Measurements from ENCODE around the gene SKIC8.
A peak's percentile ranks its signal among the peaks of the same experiment; 100 is the strongest.
"Not testable (repeated sequence)": the region's sequence is repeated elsewhere in the genome, so short reads cannot be mapped to it uniquely, and the experiment has no call there.

The SKIC8 gene

GRCh38 chr15:78251136-78251535 lies 48.3 kb downstream of the SKIC8 start:
- DNase-seq (ENCODE audit: low spot score), result no peak

GRCh38 chr15:78249131-78249530 lies 50.3 kb downstream of the SKIC8 start:
- DNase-seq (ENCODE audit: low spot score), result no peak

DNA sequence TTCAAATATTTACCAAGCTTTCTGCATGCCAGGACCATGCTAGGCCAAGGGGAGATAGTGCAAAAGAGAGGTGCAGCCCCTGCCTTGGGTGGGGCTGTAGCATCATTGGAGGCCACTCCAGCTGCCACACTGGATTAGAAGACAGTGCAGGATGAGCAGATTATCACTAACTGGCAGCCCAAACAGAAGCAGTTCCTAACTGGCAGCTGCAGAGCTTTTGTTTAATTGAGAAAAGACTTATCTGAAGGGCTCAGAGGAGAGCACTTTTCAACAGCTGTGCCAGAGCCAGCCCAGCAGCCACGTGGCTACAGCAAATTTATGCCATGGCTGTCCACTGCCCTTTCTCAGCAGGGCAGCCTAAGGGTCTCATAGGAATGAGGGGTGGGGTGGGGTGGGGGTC lies 51.5 kb downstream of the SKIC8 start:
- DNase-seq (ENCODE audit: low spot score), result no peak

- DNase-seq (ENCODE audit: low spot score), result not testable (repeated sequence)
Measured at GRCh38 chr15:78245976-78246620, 53.3 kb downstream of the SKIC8 start.

- not testable (repeated sequence) for DNase-seq (ENCODE audit: low spot score)
Measured at GRCh38 chr15:78245392-78245791, 54.0 kb downstream of the SKIC8 start.

- no peak for DNase-seq (ENCODE audit: low spot score)
Measured at GRCh38 chr15:78244893-78245292, 54.5 kb downstream of the SKIC8 start.

DNA sequence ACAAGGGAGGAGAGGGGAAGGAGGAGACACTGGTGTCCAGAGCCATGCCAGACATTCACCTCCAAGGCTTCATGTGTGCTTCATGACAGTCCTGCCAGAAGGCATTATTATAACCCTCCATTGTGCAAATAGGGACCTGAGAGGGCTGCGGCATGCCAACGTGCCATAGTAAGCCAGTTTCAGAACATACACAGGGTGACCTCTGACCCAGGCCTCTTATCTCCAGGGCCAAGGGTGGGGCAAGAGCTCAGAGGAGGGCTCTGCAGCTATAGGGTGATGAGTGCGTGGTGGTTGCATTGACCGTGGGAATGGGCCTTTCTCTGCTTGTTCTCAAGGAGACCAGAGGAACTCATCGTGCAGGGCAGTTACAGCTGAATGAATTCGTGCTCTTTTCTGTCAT lies 55.3 kb downstream of the SKIC8 start:
- DNase-seq (ENCODE audit: low spot score), result no peak

- peak; percentile 70 for DNase-seq (ENCODE audit: low spot score)
Measured at GRCh38 chr15:78243491-78243941, 55.9 kb downstream of the SKIC8 start.

DNA sequence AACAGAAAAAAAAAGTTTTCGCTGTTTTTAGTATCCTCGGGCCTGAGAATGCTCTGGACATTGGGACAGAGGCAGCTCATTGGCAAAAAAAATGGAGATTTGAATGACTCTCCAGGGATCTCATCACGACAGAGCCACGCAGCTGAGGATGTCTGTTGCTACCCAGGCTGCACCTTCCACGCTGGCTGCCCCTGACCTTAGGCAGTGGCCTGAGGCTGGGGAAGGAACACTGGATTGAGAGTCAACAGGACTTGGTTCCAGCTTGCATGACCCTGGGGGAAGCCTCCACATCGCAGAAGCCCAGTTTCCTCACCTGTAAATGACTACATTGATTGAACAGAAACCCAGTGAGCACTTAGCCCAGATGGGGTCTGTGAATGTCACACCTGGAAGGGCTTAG lies 56.4 kb downstream of the SKIC8 start:
- no peak for DNase-seq (ENCODE audit: low spot score)

GRCh38 chr15:78242128-78242527 lies 57.3 kb downstream of the SKIC8 start:
- no peak for DNase-seq (ENCODE audit: low spot score)

- peak; percentile 91 for DNase-seq (ENCODE audit: low spot score)
Measured at GRCh38 chr15:78241017-78241416, 58.4 kb downstream of the SKIC8 start.

- no peak for DNase-seq (ENCODE audit: low spot score)
Measured at GRCh38 chr15:78239811-78240210, 59.6 kb downstream of the SKIC8 start.

GRCh38 chr15:78237146-78237545 lies 62.3 kb downstream of the SKIC8 start:
- no peak for DNase-seq (ENCODE audit: low spot score)

DNA sequence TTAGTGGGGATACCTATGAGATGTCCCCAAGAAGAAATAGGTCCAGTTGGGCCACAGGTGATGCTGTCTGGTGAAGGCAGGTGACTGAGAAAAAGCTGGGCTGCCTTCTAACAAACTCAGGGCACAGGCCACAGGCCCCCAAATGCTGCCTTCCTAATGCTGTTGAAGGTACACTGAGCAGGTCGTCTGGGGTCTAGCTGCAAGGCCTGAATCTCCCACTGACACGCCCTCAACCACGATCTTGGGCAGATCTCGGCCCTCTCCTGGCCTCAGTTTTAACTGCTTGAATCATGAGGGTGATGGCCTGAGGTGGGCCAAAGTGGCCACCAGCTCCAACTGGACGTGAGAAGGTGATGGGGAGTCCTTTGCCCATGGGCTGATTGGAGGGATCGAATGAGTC lies 62.9 kb downstream of the SKIC8 start:
- no peak for DNase-seq (ENCODE audit: low spot score)

DNA sequence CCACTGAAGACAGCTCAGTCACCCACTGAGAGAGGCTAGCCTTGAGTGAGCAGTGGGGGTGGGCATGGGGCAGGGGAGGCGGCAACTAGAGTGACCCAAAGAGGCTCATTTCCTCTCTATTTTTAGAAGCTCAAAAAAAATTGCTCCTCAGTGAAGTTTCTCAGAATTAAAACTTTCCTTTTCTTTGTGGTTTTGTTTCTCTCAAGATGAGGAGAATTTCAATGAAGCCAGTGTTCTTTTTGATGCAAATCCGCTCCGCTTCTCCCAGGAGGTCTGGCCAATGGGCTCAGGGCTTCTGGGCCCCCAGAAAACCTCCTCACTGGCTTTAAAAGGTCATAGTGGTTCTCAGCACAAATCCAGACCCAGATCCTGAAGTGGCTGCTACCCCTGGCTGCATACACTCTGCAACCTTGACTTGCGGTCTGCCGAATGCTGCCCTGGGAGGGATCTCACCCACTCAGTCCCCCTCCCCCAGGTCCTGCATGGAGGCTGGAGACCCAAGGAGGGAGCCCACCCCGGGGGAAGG lies 64.8 kb downstream of the SKIC8 start, which contains the start of gene ACSBG1:
Gene ACSBG1 (minus strand): TSS at position 51 of the 526 bp plus-strand sequence. CDS start 64 bp downstream, outside the sequence.
- DNase-seq (ENCODE audit: low spot score), result no peak

GRCh38 chr15:78233496-78233895 lies 65.9 kb downstream of the SKIC8 start:
- no peak for DNase-seq (ENCODE audit: low spot score)

Measured in AG08396 (cell line).